ENCODE measurements around the gene NLGN3.

DNA sequence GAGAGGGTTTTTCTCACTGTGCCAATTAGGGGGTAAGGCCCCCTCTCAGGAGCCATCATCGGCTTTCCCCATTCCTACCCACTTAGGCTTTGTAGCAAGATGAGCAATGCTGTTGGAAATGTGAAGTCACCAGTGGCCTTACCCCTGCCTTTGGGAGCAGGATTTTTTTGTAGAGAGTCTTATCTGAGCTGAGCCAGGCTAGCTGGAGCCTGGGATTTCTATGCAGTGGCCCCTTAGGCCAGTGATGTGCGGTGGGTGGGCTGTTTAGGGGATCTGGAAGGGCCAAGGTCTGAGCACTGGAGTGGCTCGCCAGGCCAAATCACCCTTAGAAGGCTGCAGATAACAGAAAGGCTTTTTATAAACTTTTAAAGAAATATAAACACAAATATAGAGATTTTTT is 42.3 kb upstream of the NLGN3 start:
- no peak for TF ChIP-seq CTCF (IDR thresholded peaks at IDR 0.05; ENCODE audit: borderline replicate concordance, extremely low read depth, low read length, poor library complexity, severe bottlenecking)
- TF ChIP-seq EZH2 (IDR thresholded peaks at IDR 0.05; ENCODE audit: borderline replicate concordance, low read depth, low read length, severe bottlenecking), result no peak
